ENCODE data around the gene BARX2. TPM values are rescaled to one million over a fixed set of nuclear protein-coding genes. Genes with fewer than 3 reads are reported as not detected.

The BARX2 gene
- total RNA-seq, 2 experiments from 2014 or later, result 0.29 to 0.71 TPM

- Mint-ChIP-seq H3K27ac (no peak overlapping the region), H3K27me3 (peaks cover 66% of the 10 kb centered on the region), H3K4me3 (peak overlapping the region; percentile 52), H3K4me1 (ENCODE audit: low read depth) (peaks cover 26% of the 10 kb centered on the region), H3K9me3 (no peaks in the 10 kb centered on the region), H3K36me3 (no peaks in the 10 kb centered on the region)
- no peak for DNase-seq
- CTCF ChIA-PET, result interaction anchor here (1.0 to 2.7 kb wide), 7 partner anchors 9 to 374 kb away, joined by 3 to 17 read pairs (median 10); no protein-coding TSS in a partner anchor
- POLR2A ChIA-PET, result no interaction called here
- intact Hi-C loops (cut with micrococcal nuclease), result loop anchor here (1.0 to 5.0 kb wide), 5 partner anchors 12 to 375 kb away; no protein-coding TSS in a partner anchor
These were observed 1.2 kb downstream of the BARX2 start for GRCh38 chr11:129376658-129377341.

DNA sequence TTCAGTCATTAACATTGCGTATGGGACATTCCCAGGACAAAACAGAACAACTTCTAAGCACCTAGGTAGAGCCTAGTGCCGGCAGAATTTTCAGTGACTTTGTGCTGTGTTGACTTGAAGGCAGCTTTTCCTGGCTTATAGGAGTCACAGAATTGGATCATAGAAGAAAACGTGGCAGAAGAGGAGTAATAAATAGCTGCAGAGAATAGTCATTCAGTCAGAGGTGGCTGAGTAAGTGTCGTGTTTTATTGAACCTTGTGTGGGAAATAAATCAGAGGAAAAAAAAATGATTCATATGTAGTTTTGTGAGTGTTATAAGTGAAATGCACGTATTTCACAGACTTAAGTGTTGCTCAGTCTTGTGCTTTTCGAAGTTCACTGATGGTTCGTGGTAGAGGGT is 2.1 kb downstream of the BARX2 start:
- ChIA-PET POLR2A (no interaction called here), CTCF (no interaction called here)
- intact Hi-C loops (cut with micrococcal nuclease), result loop anchor here (5.0 kb wide), 2 partner anchors 60 to 260 kb away; no protein-coding TSS in a partner anchor
- H3K4me3 Mint-ChIP-seq, result no peak overlapping the region
- peaks cover 57% of the 10 kb centered on the region for H3K27me3 Mint-ChIP-seq
- no peaks in the 10 kb centered on the region for H3K9me3 Mint-ChIP-seq
- no peaks in the 10 kb centered on the region for H3K36me3 Mint-ChIP-seq
- peaks cover 17% of the 10 kb centered on the region for H3K4me1 Mint-ChIP-seq (ENCODE audit: low read depth)
- no peak for DNase-seq
- no peak overlapping the region for H3K27ac Mint-ChIP-seq

- H3K27ac Mint-ChIP-seq, result no peak overlapping the region
- H3K27me3 Mint-ChIP-seq, result peaks cover 46% of the 10 kb centered on the region
- CTCF ChIA-PET, result no interaction called here
- intact Hi-C loops (cut with micrococcal nuclease), result no loop called here
- no peaks in the 10 kb centered on the region for H3K36me3 Mint-ChIP-seq
- H3K4me1 Mint-ChIP-seq (ENCODE audit: low read depth), result peaks cover 7% of the 10 kb centered on the region
- H3K9me3 Mint-ChIP-seq, result no peaks in the 10 kb centered on the region
- no peak for DNase-seq
- H3K4me3 Mint-ChIP-seq, result no peak overlapping the region
- POLR2A ChIA-PET, result no interaction called here
These were observed 4.8 kb downstream of the BARX2 start for GRCh38 chr11:129380413-129380812.

- no peaks in the 10 kb centered on the region for H3K36me3 Mint-ChIP-seq
- no peaks in the 10 kb centered on the region for H3K4me1 Mint-ChIP-seq (ENCODE audit: low read depth)
- H3K27ac Mint-ChIP-seq, result no peak overlapping the region
- ChIA-PET CTCF (no interaction called here), POLR2A (no interaction called here)
- H3K4me3 Mint-ChIP-seq, result no peak overlapping the region
- DNase-seq, result no peak
- no peaks in the 10 kb centered on the region for H3K9me3 Mint-ChIP-seq
- intact Hi-C loops (cut with micrococcal nuclease), result no loop called here
- peaks cover 34% of the 10 kb centered on the region for H3K27me3 Mint-ChIP-seq
These were observed 6.9 kb downstream of the BARX2 start for GRCh38 chr11:129382583-129382982.

- ChIA-PET POLR2A (no interaction called here), CTCF (interaction anchor here (0.7 kb wide), 1 partner anchor 1358 kb away, joined by 3 read pairs; no protein-coding TSS in a partner anchor)
- no peaks in the 10 kb centered on the region for H3K4me1 Mint-ChIP-seq (ENCODE audit: low read depth)
- H3K4me3 Mint-ChIP-seq, result no peak overlapping the region
- H3K36me3 Mint-ChIP-seq, result no peaks in the 10 kb centered on the region
- DNase-seq, result no peak
- H3K27ac Mint-ChIP-seq, result no peak overlapping the region
- intact Hi-C loops (cut with micrococcal nuclease), result no loop called here
- H3K9me3 Mint-ChIP-seq, result no peaks in the 10 kb centered on the region
- peaks cover 29% of the 10 kb centered on the region for H3K27me3 Mint-ChIP-seq
These were observed 7.4 kb downstream of the BARX2 start for GRCh38 chr11:129383060-129383459.

GRCh38 chr11:129383502-129383901 is 7.9 kb downstream of the BARX2 start:
- POLR2A ChIA-PET, result no interaction called here
- Mint-ChIP-seq H3K9me3 (no peaks in the 10 kb centered on the region), H3K4me3 (no peak overlapping the region), H3K27me3 (peaks cover 28% of the 10 kb centered on the region), H3K36me3 (no peaks in the 10 kb centered on the region), H3K4me1 (ENCODE audit: low read depth) (no peaks in the 10 kb centered on the region), H3K27ac (no peak overlapping the region)
- intact Hi-C loops (cut with micrococcal nuclease), result no loop called here
- CTCF ChIA-PET, result interaction anchor here (0.7 kb wide), 1 partner anchor 1358 kb away, joined by 3 read pairs; no protein-coding TSS in a partner anchor
- no peak for DNase-seq

DNA sequence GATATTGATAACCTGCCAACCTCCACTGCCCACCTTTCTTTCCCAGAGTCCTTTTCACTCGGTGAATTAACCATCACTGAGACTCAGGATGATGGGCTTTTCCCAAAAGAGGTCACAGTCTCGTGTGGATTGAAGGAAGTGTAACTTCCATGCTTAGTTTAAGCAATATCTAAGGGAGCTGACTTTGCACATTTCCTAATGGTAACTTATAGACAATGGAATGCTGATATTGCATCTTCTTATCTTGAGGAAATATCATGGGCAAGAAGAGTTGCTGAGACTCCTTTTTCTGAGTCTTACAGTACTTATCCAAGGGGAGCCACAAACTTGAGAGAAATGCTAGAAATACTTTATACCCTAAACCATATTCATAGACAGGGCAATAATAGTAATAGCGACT is 8.8 kb downstream of the BARX2 start:
- H3K4me1 Mint-ChIP-seq (ENCODE audit: low read depth), result no peaks in the 10 kb centered on the region
- no peak overlapping the region for H3K27ac Mint-ChIP-seq
- no peaks in the 10 kb centered on the region for H3K36me3 Mint-ChIP-seq
- H3K4me3 Mint-ChIP-seq, result no peak overlapping the region
- no peaks in the 10 kb centered on the region for H3K9me3 Mint-ChIP-seq
- ChIA-PET CTCF (interaction anchor here (0.8 kb wide), 1 partner anchor 500 kb away, joined by 3 read pairs; no protein-coding TSS in a partner anchor), POLR2A (no interaction called here)
- DNase-seq, result no peak
- intact Hi-C loops (cut with micrococcal nuclease), result no loop called here
- peaks cover 27% of the 10 kb centered on the region for H3K27me3 Mint-ChIP-seq

DNA sequence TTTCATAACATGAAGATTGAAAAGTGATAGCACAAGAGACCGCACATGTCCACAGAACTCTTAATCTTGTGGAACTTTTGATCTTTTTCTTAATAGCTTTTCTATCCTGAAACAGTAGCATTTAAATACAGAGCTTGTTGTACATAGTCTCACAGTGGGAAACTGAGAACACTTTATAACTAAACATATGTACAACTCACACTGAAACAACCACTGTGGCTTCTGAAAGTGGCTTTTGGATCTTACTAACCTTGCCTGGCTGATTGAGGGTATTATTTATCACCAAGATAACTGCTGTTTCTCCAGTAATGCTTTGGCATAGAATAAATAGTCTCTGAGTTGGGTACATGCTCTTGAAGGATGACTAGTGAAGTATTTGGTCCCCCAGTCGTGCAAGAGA is 10.2 kb downstream of the BARX2 start:
- H3K27me3 Mint-ChIP-seq, result peaks cover 30% of the 10 kb centered on the region
- no peaks in the 10 kb centered on the region for H3K4me1 Mint-ChIP-seq (ENCODE audit: low read depth)
- POLR2A ChIA-PET, result no interaction called here
- no peak for DNase-seq
- H3K4me3 Mint-ChIP-seq, result no peak overlapping the region
- H3K36me3 Mint-ChIP-seq, result no peaks in the 10 kb centered on the region
- intact Hi-C loops (cut with micrococcal nuclease), result no loop called here
- H3K27ac Mint-ChIP-seq, result no peak overlapping the region
- CTCF ChIA-PET, result interaction anchor here (1.0 kb wide), 1 partner anchor 10 kb away, joined by 4 read pairs; the partner anchor contains the start of gene BARX2
- H3K9me3 Mint-ChIP-seq, result no peaks in the 10 kb centered on the region

DNA sequence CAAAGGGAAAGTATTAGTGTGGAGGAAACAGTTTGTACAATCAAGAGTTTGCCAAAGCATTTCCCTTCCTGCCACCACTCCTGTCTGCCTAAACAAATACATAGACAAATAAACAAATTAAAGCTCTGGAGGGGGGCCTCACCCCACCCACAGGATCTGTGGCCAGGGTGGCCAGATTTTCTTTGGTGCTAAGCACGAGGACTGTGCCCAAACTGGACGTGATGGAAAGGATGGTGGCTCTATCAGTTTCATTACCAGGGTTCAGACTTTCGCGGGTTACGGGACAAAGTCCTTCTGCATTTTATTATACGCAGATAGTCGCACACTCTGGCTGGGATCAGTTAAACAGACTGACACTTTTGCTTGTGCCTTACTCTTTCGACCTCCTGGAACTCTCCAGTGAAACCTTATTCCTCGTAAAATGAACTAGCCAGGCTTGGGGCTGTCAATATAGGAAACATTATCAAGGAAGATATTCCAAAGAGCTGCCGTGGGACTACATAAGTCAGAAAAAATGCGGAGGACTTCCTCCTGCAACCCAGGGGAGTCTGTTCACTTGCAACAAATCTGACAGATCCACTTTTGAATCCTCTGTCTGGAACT is 11.2 kb downstream of the BARX2 start:
- ChIA-PET POLR2A (no interaction called here), CTCF (interaction anchor here (1.0 kb wide), 1 partner anchor 11 kb away, joined by 4 read pairs; the partner anchor contains the start of gene BARX2)
- Mint-ChIP-seq H3K36me3 (no peaks in the 10 kb centered on the region), H3K4me3 (no peak overlapping the region), H3K4me1 (ENCODE audit: low read depth) (no peaks in the 10 kb centered on the region), H3K27ac (no peak overlapping the region), H3K9me3 (no peaks in the 10 kb centered on the region), H3K27me3 (peaks cover 24% of the 10 kb centered on the region)
- no peak for DNase-seq
- intact Hi-C loops (cut with micrococcal nuclease), result no loop called here

DNA sequence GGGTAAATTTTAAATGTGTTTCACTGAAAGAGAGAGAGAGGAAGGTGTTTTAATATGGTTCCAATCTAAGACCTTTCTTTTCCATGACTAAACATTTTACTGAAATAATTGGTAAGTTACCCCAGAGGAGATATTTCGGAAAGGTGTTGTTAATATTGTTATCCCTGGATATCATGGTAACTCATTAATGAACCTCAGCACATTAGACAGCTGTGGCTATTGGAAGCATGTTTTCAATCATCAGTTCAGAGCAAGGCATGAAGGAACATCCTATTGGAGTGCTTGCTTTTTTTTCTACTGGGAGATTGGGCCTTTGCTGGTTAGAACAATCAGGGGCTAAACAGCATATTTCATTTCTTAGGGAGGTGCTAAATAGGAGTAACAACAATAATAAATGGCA is 11.8 kb downstream of the BARX2 start:
- Mint-ChIP-seq H3K4me3 (no peak overlapping the region), H3K36me3 (no peaks in the 10 kb centered on the region), H3K4me1 (ENCODE audit: low read depth) (no peaks in the 10 kb centered on the region), H3K27me3 (peaks cover 28% of the 10 kb centered on the region), H3K27ac (no peak overlapping the region), H3K9me3 (no peaks in the 10 kb centered on the region)
- CTCF ChIA-PET, result no interaction called here
- no peak for DNase-seq
- intact Hi-C loops (cut with micrococcal nuclease), result no loop called here
- POLR2A ChIA-PET, result no interaction called here

DNA sequence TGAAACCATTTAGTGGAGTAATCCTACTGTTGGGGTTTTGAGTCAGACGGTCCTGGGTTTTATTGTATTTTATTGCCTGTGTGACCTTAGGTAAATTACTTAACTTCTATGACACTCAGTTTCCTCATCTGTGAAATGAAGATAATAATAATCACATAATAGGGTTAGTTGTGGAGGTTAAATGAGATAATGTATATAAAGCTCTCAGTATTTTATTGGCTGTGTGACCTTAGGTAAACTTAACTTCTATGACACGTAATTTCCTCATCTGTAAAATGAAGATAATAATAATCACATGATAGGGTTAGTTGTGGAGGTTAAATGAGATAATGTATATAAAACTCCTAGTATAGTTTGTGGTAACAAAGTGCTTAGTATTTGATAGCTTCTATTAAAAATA is 13.2 kb downstream of the BARX2 start:
- ChIA-PET CTCF (interaction anchor here (0.6 to 1.0 kb wide), 2 partner anchors 24 to 25 kb away, joined by 3 read pairs; no protein-coding TSS in a partner anchor), POLR2A (no interaction called here)
- intact Hi-C loops (cut with micrococcal nuclease), result no loop called here
- Mint-ChIP-seq H3K9me3 (no peaks in the 10 kb centered on the region), H3K4me1 (ENCODE audit: low read depth) (no peaks in the 10 kb centered on the region), H3K27me3 (peaks cover 24% of the 10 kb centered on the region), H3K36me3 (no peaks in the 10 kb centered on the region), H3K4me3 (no peak overlapping the region), H3K27ac (no peak overlapping the region)
- no peak for DNase-seq

- peaks cover 20% of the 10 kb centered on the region for H3K27me3 Mint-ChIP-seq
- POLR2A ChIA-PET, result no interaction called here
- H3K9me3 Mint-ChIP-seq, result no peaks in the 10 kb centered on the region
- H3K4me3 Mint-ChIP-seq, result no peak overlapping the region
- CTCF ChIA-PET, result no interaction called here
- intact Hi-C loops (cut with micrococcal nuclease), result no loop called here
- H3K36me3 Mint-ChIP-seq, result no peaks in the 10 kb centered on the region
- no peak overlapping the region for H3K27ac Mint-ChIP-seq
- H3K4me1 Mint-ChIP-seq (ENCODE audit: low read depth), result no peaks in the 10 kb centered on the region
- DNase-seq, result no peak
These were observed 14.7 kb downstream of the BARX2 start for GRCh38 chr11:129390303-129390821.
